ENCODE data around the gene ITGAD.

GRCh38 chr16:31397096-31397660 is 4.0 kb downstream of the ITGAD start:
- no peak for TF ChIP-seq POLR2A (IDR thresholded peaks at IDR 0.05; ENCODE audit: low read length)
- TF ChIP-seq CTCF (IDR thresholded peaks at IDR 0.05) = no peak
- TF ChIP-seq EP300 (IDR thresholded peaks at IDR 0.05) = no peak
- no peak for TF ChIP-seq CEBPB (IDR thresholded peaks at IDR 0.05)
- no peak for TF ChIP-seq JUN (IDR thresholded peaks at IDR 0.05)
- TF ChIP-seq RAD21 (conservative IDR thresholded peaks at IDR 0.05 in 1 of 2, IDR thresholded peaks at IDR 0.05 in 1 of 2) = no peak
- no peak for TF ChIP-seq MAFK (IDR thresholded peaks at IDR 0.05; ENCODE audit: partially characterized antibody)
- TF ChIP-seq REST (IDR thresholded peaks at IDR 0.05) = no peak
- no peak for TF ChIP-seq PBX3 (IDR thresholded peaks at IDR 0.05)
- TF ChIP-seq MAX (IDR thresholded peaks at IDR 0.05) = no peak
- TF ChIP-seq NPAS2 (CRISPR knock-in tag; IDR thresholded peaks at IDR 0.05; ENCODE audit: borderline replicate concordance) = no peak
- no peak for TF ChIP-seq PHF8 (IDR thresholded peaks at IDR 0.05; ENCODE audit: borderline replicate concordance, low read depth)
- no peak for TF ChIP-seq ZFP36 (IDR thresholded peaks at IDR 0.05; ENCODE audit: borderline replicate concordance, partially characterized antibody)
- no peak for TF ChIP-seq SMC3 (IDR thresholded peaks at IDR 0.05)
